ENCODE data around the gene COL4A6.

The COL4A6 gene

DNA sequence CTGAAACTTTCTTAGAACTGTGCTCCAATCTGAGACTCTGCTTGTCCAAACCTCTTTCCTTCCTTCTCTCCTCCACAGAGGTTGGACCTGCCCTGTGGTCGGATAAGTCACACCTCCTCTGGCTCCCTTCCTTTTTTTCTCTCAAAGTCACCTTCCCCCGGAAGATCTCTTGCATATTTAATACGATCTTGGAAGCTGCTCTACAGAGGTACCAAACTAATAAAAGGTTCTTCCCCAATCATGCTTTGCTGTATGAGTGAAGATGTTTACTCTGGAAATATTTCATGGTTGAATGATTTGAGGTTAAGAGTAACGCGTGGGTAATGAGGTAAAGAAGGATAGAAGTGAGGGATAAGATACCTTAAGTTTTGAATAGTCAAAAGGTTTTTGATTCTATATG, 180.7 kb downstream of the COL4A6 start:
- no peaks in the 10 kb centered on the region for H4K20me1 ChIP-seq (ENCODE audit: insufficient read depth, low read length, poor library complexity, severe bottlenecking)
- H3K27me3 ChIP-seq (ENCODE audit: insufficient read depth, low read length, poor library complexity, severe bottlenecking), result no peaks in the 10 kb centered on the region
- no peaks in the 10 kb centered on the region for H3K9me3 ChIP-seq (ENCODE audit: insufficient read depth, low read depth, low read length)
- no peaks in the 10 kb centered on the region for H3K79me2 ChIP-seq (ENCODE audit: insufficient read depth, low read length)
- TF ChIP-seq EZH2phosphoT487 (IDR thresholded peaks at IDR 0.05; ENCODE audit: borderline replicate concordance) (no peak), CTCF (conservative IDR thresholded peaks at IDR 0.05; ENCODE audit: low read length) (no peak)
- no peak overlapping the region for H3K4me2 ChIP-seq (ENCODE audit: low read depth, low read length, poor library complexity, severe bottlenecking)
- H3K9ac ChIP-seq (ENCODE audit: low read depth, low read length, poor library complexity, severe bottlenecking), result no peak overlapping the region
- H3K36me3 ChIP-seq (ENCODE audit: insufficient read depth, low read length), result no peaks in the 10 kb centered on the region
- no peaks in the 10 kb centered on the region for H3F3A ChIP-seq (ENCODE audit: low read depth)
- H3K4me1 ChIP-seq (ENCODE audit: insufficient read depth, low read length, poor library complexity, severe bottlenecking), result no peaks in the 10 kb centered on the region
- H3K9me2 ChIP-seq (replicated peaks; ENCODE audit: low read depth, low read length), result no peaks in the 10 kb centered on the region
- no peak overlapping the region for H3K4me3 ChIP-seq (ENCODE audit: low read length, poor library complexity, severe bottlenecking)
- H2AFZ ChIP-seq (ENCODE audit: low read length), result no peak overlapping the region

GRCh38 chrX:108254636-108255035, 183.6 kb downstream of the COL4A6 start:
- Histone ChIP-seq H2AFZ (ENCODE audit: low read length) (no peak overlapping the region), H3K79me2 (ENCODE audit: insufficient read depth, low read length) (no peaks in the 10 kb centered on the region), H3K4me3 (ENCODE audit: low read length, poor library complexity, severe bottlenecking) (no peak overlapping the region), H3F3A (ENCODE audit: low read depth) (no peaks in the 10 kb centered on the region), H3K36me3 (ENCODE audit: insufficient read depth, low read length) (no peaks in the 10 kb centered on the region), H3K9ac (ENCODE audit: low read depth, low read length, poor library complexity, severe bottlenecking) (no peak overlapping the region), H3K4me2 (ENCODE audit: low read depth, low read length, poor library complexity, severe bottlenecking) (no peak overlapping the region), H4K20me1 (ENCODE audit: insufficient read depth, low read length, poor library complexity, severe bottlenecking) (no peaks in the 10 kb centered on the region), H3K4me1 (ENCODE audit: insufficient read depth, low read length, poor library complexity, severe bottlenecking) (no peaks in the 10 kb centered on the region), H3K9me3 (ENCODE audit: insufficient read depth, low read depth, low read length) (no peaks in the 10 kb centered on the region), H3K9me2 (replicated peaks; ENCODE audit: low read depth, low read length) (no peaks in the 10 kb centered on the region), H3K27me3 (ENCODE audit: insufficient read depth, low read length, poor library complexity, severe bottlenecking) (no peaks in the 10 kb centered on the region)
- TF ChIP-seq CTCF (conservative IDR thresholded peaks at IDR 0.05; ENCODE audit: low read length) (no peak), EZH2phosphoT487 (IDR thresholded peaks at IDR 0.05; ENCODE audit: borderline replicate concordance) (no peak)

DNA sequence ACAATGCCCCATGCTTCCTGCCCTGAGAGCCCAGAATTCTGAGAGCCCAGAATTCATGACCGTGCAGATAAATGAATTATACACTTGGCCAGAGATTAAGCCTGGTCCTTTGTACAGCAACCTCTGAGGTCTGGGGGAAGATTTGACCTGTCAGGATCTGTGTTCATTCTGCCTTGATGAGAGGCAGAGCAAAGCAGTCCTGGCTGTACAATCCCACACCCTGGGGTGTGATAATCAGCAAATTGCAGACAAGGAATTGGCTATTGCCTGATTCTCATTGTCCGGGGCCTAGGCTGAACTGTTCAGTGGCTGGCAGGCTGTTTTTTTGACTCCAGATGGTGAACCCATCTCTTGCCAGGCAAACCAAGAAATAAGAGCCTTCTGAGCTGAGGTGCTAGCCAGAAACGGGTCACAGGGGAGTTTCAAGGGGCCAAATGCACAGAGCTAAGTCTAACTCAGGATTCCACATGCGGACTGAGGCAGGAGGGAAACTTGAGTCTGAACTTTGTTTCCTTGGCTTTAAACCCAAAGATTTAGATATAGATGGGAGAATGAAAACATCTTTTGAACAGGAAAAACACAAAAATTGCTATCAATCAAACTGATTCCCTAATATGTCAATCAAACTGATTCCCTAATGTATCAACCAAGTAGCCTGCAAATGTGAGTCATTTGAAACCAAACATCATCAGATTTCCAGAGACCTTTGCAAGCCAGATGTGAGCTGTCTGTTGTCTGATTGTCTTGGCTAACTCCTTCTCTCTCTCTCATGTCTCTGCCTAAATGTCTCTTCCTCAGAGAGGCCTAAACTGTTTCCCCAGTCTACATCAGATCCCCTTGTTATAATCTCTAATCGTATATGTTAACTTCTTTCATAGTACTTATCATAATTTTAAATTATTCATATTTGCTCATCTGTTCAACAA, 187.3 kb downstream of the COL4A6 start:
- H3K27me3 ChIP-seq (ENCODE audit: insufficient read depth, low read length, poor library complexity, severe bottlenecking), result no peaks in the 10 kb centered on the region
- TF ChIP-seq EZH2phosphoT487 (IDR thresholded peaks at IDR 0.05; ENCODE audit: borderline replicate concordance) (no peak), CTCF (conservative IDR thresholded peaks at IDR 0.05; ENCODE audit: low read length) (no peak)

More for the DNA sequence above, 187.3 kb downstream of the COL4A6 start:
- H3K36me3 ChIP-seq (ENCODE audit: insufficient read depth, low read length), result no peaks in the 10 kb centered on the region
- H4K20me1 ChIP-seq (ENCODE audit: insufficient read depth, low read length, poor library complexity, severe bottlenecking), result no peaks in the 10 kb centered on the region
- no peaks in the 10 kb centered on the region for H3K79me2 ChIP-seq (ENCODE audit: insufficient read depth, low read length)
- H3K4me2 ChIP-seq (ENCODE audit: low read depth, low read length, poor library complexity, severe bottlenecking), result no peak overlapping the region
- no peak overlapping the region for H3K4me3 ChIP-seq (ENCODE audit: low read length, poor library complexity, severe bottlenecking)
- H3F3A ChIP-seq (ENCODE audit: low read depth), result no peaks in the 10 kb centered on the region
- no peaks in the 10 kb centered on the region for H3K9me2 ChIP-seq (replicated peaks; ENCODE audit: low read depth, low read length)
- no peaks in the 10 kb centered on the region for H3K9me3 ChIP-seq (ENCODE audit: insufficient read depth, low read depth, low read length)
- no peaks in the 10 kb centered on the region for H3K4me1 ChIP-seq (ENCODE audit: insufficient read depth, low read length, poor library complexity, severe bottlenecking)
- no peak overlapping the region for H3K9ac ChIP-seq (ENCODE audit: low read depth, low read length, poor library complexity, severe bottlenecking)
- no peak overlapping the region for H2AFZ ChIP-seq (ENCODE audit: low read length)

Data from Loucy (cell line).